Measurements from ENCODE around the gene SLC8A2. TPM values are rescaled to one million over a fixed set of nuclear protein-coding genes. Genes with fewer than 3 reads are reported as not detected.

SLC8A2 gene
- total and polyA plus RNA-seq, 2 of the 8 experiments (the other 6 are each of a cell fraction or from before 2014, with no cell fraction given) = 7.3 to 12.4 TPM

DNA sequence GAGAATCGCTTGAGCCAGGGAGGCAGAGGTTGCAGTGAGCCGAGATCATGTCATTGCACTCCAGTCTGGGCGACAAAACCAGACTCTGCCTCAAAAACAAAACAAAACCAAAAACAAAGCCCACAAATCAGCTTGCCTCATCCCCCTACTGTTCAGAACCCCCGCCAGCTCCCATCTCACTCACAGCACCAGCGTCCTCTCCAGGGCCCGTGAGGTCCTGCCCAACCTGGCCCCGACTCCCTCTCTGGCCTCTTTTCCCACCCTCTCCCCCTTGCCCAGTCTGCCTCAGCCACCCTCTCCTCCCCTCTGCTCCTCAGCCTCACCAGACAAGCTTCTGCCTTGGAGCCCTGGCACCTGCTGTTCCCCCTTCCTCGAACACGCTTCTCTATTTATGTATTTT, 3.8 kb downstream of the SLC8A2 start:
- Histone ChIP-seq H3K79me1 (ENCODE audit: low read depth, low read length) (no peaks in the 10 kb centered on the region), H3K27ac (ENCODE audit: low read depth, low read length) (no peak overlapping the region), H2BK15ac (ENCODE audit: low read length) (peak overlapping the region; percentile 98; the same call in 1 of the 2 replicates), H4K91ac (replicated peaks; ENCODE audit: insufficient read length, low read length) (no peak overlapping the region), H3K79me2 (ENCODE audit: control insufficient read depth in 1 of 2, insufficient read depth in 2 of 2, low read length in 2 of 2) (no peaks in the 10 kb centered on the region), H3K27me3 (replicated peaks in 1 of 4; ENCODE audit: control insufficient read depth in 3 of 4, extremely low read depth in 1 of 4, insufficient read depth in 3 of 4, low read length in 3 of 4) (peaks cover 0 to 5% (median 3%) of the 10 kb centered on the region in 4 experiments; a peak in 3 of 7 replicates), H3K23me2 (ENCODE audit: low read depth, low read length) (peaks cover 7% of the 10 kb centered on the region; the same call in 1 of the 2 replicates), H2BK12ac (ENCODE audit: low read depth, low read length) (no peak overlapping the region), H4K5ac (ENCODE audit: insufficient read length, low read depth, low read length) (no peak overlapping the region), H3K18ac (ENCODE audit: extremely low read depth, low read length) (peak overlapping the region; percentile 32; the same call in 1 of the 2 replicates), H2BK20ac (ENCODE audit: low read length) (no peak overlapping the region), H4K20me1 (replicated peaks in 1 of 2; ENCODE audit: control insufficient read depth in 1 of 2, insufficient read depth in 2 of 2, low read length in 2 of 2) (no peaks in the 10 kb centered on the region), H4K8ac (ENCODE audit: extremely low read depth, insufficient read depth, low read length) (no peak overlapping the region), H3K4me1 (replicated peaks in 1 of 4; ENCODE audit: control insufficient read depth in 3 of 4, insufficient read depth in 4 of 4, low read length in 3 of 4) (peaks cover 4 to 33% (median 18%) of the 10 kb centered on the region in 4 experiments), H3K4me3 (ENCODE audit: extremely low read depth in 1 of 4, insufficient read depth in 2 of 4, low read depth in 3 of 4, low read length in 4 of 4) (no peak overlapping the region), H3K9me3 (ENCODE audit: insufficient read depth in 2 of 2, low read depth in 1 of 2, low read length in 1 of 2) (no peaks in the 10 kb centered on the region), H3K36me3 (ENCODE audit: control insufficient read depth in 2 of 4, insufficient read depth in 4 of 4, low read length in 3 of 4) (no peaks in the 10 kb centered on the region), H2AK5ac (ENCODE audit: low read depth, low read length) (no peak overlapping the region), H3K56ac (replicated peaks; ENCODE audit: insufficient read length, low read depth, low read length) (no peak overlapping the region), H3K9ac (replicated peaks in 1 of 4; ENCODE audit: extremely low read depth in 1 of 4, low read depth in 3 of 4, low read length in 3 of 4) (no peak overlapping the region), H2BK5ac (ENCODE audit: low read depth, low read length) (no peak overlapping the region), H2BK120ac (replicated peaks; ENCODE audit: low read depth, low read length) (no peak overlapping the region), H3K23ac (ENCODE audit: insufficient read length) (no peak overlapping the region), H3K14ac (ENCODE audit: insufficient read length) (no peak overlapping the region), H3K4ac (replicated peaks; ENCODE audit: insufficient read length, low read depth, low read length) (no peak overlapping the region), H2AFZ (ENCODE audit: low read length) (no peak overlapping the region), H3K4me2 (ENCODE audit: insufficient read depth in 1 of 2, low read depth in 2 of 2, low read length in 2 of 2) (peak overlapping the region in 1 of 2 experiments; percentile 83; a peak in 2 of 4 replicates)
- DNase-seq (ENCODE audit: low read depth in 1 of 2, low spot score in 2 of 2) (no peak), FAIRE-seq (no peak)
- ChIA-PET CTCF (ENCODE audit: partially characterized antibody) (interaction anchor here (1.7 to 4.1 kb wide), 6 partner anchors 12 to 33 kb away, joined by 4 to 16 read pairs (median 6); no protein-coding TSS in a partner anchor), POLR2A (ENCODE audit: partially characterized antibody) (interaction anchor here (1.4 to 5.2 kb wide), 3 partner anchors 20 to 40 kb away, joined by 5 to 29 read pairs (median 9); no protein-coding TSS in a partner anchor)
- WGBS, 2 experiments (ENCODE audit: extremely low coverage in 1 of 2, insufficient coverage in 1 of 2, insufficient read length in 1 of 2, insufficient replicate concordance in 2 of 2, low coverage in 1 of 2, low lambda C conversion rate in 2 of 2, missing lambda C conversion rate in 1 of 2) = 81% methylated on average over 8 of the region's 9 CpGs; no CpG with 5 or more reads in 1 of the 2 experiments
- TF ChIP-seq, protein P1, sequence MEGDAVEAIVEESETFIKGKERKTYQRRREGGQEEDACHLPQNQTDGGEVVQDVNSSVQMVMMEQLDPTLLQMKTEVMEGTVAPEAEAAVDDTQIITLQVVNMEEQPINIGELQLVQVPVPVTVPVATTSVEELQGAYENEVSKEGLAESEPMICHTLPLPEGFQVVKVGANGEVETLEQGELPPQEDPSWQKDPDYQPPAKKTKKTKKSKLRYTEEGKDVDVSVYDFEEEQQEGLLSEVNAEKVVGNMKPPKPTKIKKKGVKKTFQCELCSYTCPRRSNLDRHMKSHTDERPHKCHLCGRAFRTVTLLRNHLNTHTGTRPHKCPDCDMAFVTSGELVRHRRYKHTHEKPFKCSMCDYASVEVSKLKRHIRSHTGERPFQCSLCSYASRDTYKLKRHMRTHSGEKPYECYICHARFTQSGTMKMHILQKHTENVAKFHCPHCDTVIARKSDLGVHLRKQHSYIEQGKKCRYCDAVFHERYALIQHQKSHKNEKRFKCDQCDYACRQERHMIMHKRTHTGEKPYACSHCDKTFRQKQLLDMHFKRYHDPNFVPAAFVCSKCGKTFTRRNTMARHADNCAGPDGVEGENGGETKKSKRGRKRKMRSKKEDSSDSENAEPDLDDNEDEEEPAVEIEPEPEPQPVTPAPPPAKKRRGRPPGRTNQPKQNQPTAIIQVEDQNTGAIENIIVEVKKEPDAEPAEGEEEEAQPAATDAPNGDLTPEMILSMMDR (IDR thresholded peaks at IDR 0.05; ENCODE audit: control extremely low read depth in 1 of 3, insufficient read depth in 1 of 3, low read depth in 1 of 3, low read length in 3 of 3) = peak in 2 of 3 experiments; percentile 2 to 21; a peak in 1 of 4 replicates
- TF ChIP-seq SAP30 (IDR thresholded peaks at IDR 0.05; ENCODE audit: insufficient read depth, insufficient replicate concordance, low read length) (no peak), SRF (IDR thresholded peaks at IDR 0.05; ENCODE audit: low read depth, low read length) (no peak), SP4 (IDR thresholded peaks at IDR 0.05; ENCODE audit: low read length) (no peak), EP300 (IDR thresholded peaks at IDR 0.05; ENCODE audit: borderline replicate concordance in 1 of 2, low read depth in 2 of 2, low read length in 2 of 2) (no peak), ATF3 (IDR thresholded peaks at IDR 0.05; ENCODE audit: insufficient read depth, low read depth, low read length) (no peak), TBP (IDR thresholded peaks at IDR 0.05; ENCODE audit: low read depth, low read length) (no peak), TEAD4 (IDR thresholded peaks at IDR 0.05; ENCODE audit: low read depth, low read length) (no peak), FOSL1 (IDR thresholded peaks at IDR 0.05; ENCODE audit: insufficient read depth, low read depth, low read length) (no peak), TCF12 (IDR thresholded peaks at IDR 0.05; ENCODE audit: low read depth, low read length) (no peak)
